M059J (cell line): ENCODE measurements around the gene SNN. TPM values are rescaled to one million over a fixed set of nuclear protein-coding genes. Genes with fewer than 3 reads are reported as not detected.
A peak's percentile ranks its signal among the peaks of the same experiment; 100 is the strongest.

ENCODE experiments used
- DNase-seq: peaks from one replicate; pipeline ENCODE4 v3.0.0-alpha.2; 2012; ENCODE audit warnings: low read depth
- total RNA-seq: library from RNA; depleted of rRNA; stranded (reverse); fragments of >200 nt; shearing (Covaris generic); gene quantifications from 2 replicates; pipeline ENCODE4 v1.2.3, GENCODE V29; 2014; rRNA removed

SNN gene
- total RNA-seq, result 9.2 and 14.7 TPM in 2 replicates

DNA sequence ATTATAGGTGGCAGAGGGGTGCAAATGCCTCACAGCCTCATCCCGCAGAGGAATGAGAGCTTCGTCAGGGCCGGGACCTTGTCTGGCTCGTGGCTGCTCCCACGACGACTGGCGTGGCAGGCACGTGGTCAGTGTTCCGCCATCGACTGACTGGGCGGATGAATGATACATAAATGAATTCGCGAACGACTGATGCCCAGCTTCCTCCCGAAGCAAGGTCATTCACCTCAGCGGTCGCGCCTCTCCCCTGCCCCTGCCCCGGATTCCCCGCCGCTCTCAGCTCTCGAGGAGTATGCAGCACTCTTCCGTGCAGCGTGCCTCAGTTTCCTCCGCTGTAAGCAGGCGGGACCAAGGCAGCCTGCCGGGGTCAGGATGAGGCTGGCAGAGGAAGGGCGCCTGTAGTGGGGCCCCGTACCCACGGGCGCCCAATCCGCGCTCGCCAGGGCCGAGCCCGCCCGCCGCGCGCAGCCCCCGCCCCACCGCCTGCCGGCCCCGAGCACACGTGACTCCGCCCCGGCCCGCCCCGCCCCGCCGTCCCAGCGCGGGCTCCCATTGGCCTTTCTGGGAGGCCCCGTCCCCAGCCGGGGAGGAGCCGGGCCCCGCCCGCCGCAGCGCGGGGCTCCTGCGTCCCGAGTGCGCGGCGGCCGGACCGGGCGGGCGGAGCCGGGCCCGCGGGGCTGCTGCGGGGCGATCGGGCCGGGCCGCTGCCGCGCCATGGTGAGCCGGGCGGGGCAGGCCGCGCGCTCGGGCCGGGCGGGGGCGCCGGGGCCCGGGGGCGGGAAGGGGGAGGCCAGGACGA, at the start of gene SNN:
SNN (plus strand) TSS at position 632 of the 799 bp plus-strand sequence. CDS start 7,605 bp downstream, outside the sequence.
- peak; percentile 84 for DNase-seq

GRCh38 chr16:11619327-11619851, 48.9 kb upstream of the SNN start:
- DNase-seq, result peak; percentile 75

DNA sequence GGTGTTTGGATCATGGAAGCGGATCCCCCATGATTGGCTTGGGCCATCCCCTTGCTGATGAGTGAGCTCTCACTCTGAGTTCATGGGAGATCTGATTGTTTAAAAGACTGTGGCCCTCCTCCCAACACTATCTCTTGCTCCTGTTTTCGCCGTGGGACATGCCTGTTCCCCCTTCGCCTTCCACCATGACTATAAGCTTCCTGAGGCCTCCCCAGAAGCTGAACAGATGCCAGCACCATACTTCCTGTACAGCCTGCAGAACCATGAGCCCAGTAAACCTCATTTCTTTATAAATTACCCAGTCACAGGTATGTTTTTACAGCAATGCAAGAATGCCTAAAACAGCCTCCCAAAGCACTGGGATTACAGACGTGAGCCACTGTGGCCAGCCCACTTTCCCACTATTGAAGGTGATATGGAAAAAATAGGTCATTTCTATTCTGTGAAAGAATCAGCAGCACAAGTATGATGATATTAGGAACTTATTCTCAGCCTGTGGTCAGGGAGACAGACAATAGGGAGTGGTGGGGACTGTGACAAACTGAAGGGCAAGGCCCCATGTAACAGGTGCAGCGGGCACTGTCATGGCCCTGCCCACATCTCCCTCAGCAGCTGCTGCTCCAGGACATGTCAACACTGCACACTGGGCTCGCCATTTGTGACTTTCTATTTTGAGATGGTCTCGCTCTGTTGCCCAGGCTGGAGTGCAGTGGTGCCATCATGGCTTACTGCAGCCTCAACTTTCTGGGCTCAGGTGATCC, 47.8 kb upstream of the SNN start:
- DNase-seq, result no peak

- no peak for DNase-seq
Observed at GRCh38 chr16:11621539-11621919, 46.7 kb upstream of the SNN start.

DNA sequence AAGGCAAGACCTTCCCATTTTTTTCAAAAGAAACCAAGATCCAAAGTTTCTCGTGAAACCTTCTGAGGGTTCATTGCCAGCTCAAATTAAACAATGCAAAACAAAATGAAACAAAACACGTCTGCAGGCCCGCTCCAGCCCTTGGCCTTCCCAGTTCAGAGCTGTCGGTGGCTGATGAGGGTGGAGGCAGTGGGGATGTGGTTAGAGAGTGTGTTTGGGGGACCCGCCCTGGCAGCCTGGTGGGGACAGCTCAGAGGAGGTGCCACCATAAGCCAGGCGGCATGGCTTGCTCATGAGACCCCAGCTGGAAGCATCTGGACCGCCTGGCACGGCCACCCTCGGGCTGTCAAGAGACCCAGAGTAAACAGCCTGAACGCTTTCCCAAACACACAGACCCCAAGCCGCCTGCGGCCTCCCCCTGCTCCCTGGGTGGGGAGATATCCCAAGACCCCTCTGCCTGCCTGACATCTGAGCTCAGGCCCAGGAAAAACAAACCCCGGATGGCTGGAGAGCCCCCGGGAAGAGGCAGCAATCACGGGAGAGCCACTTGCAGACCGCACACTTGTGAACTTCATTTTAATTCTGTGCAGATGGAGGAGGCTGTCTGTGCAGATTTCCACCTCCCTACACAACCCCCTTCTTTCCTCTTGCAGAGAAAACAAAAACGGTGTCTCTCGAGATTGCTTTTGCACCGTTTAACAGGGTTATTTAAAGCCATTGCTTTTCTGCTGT, 46.2 kb upstream of the SNN start:
- no peak for DNase-seq

- DNase-seq, result no peak
Observed at GRCh38 chr16:11624205-11624604, 44.0 kb upstream of the SNN start.

GRCh38 chr16:11624636-11625607, 43.3 kb upstream of the SNN start:
- no peak for DNase-seq

GRCh38 chr16:11625769-11626168, 42.5 kb upstream of the SNN start:
- no peak for DNase-seq

- DNase-seq, result no peak
Observed at GRCh38 chr16:11626657-11627291, 41.5 kb upstream of the SNN start.

DNA sequence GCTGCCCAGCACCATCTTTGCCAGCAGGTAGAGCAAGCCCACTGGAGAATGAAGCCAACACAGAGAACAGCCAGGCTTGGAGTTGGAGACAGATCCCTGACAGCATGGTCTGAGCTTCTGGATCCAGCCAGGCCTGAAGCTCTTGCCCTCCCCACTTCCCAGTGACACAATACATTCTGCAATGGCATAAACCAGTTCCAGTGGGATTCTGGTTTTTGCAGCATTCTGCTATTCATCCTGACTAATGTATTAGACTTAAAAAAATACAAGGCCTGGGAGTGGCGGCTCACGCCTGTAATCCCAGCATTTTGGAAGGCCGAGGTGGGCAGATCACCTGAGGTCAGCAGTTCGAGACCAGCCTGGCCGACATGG, 41.0 kb upstream of the SNN start:
- no peak for DNase-seq

GRCh38 chr16:11627822-11628457, 40.3 kb upstream of the SNN start:
- DNase-seq, result peak; percentile 99

GRCh38 chr16:11629071-11630030, 38.9 kb upstream of the SNN start:
- DNase-seq, result no peak

GRCh38 chr16:11630046-11630767, 38.0 kb upstream of the SNN start:
- peak; percentile 78 for DNase-seq

DNA sequence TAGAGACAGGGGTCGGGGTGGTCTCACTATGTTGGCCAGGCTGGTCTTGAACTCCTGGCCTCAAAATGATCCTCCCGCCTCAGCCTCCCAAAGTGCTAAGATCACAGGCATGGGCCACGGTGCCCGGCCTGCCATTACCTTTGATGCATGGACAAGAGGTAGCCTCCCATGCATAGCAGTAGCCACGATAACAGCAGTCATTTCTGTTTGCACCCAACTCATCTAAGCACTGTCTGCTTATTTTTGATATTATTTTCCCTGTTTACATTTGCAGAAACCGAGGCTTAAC, 37.5 kb upstream of the SNN start:
- no peak for DNase-seq

GRCh38 chr16:11631214-11631613, 37.0 kb upstream of the SNN start:
- no peak for DNase-seq

- peak; percentile 50 for DNase-seq
Observed at GRCh38 chr16:11632455-11632939, 35.8 kb upstream of the SNN start.

- no peak for DNase-seq
Observed at GRCh38 chr16:11633113-11633512, 35.1 kb upstream of the SNN start.

GRCh38 chr16:11634312-11634711, 33.9 kb upstream of the SNN start:
- DNase-seq, result no peak
